IMR-90 (cell line): ENCODE measurements around the gene PANX1.

ENCODE experiments used
- CTCF ChIP-seq: conservative IDR thresholded peaks from 2 replicates; pipeline ENCODE4 v1.5.1; 2012; ENCODE audit warnings: mild to moderate bottlenecking, low read depth, low read length, improper control_type of control experiment
- ELK1 ChIP-seq: fragments of 150-350 bp; IDR thresholded peaks from 2 replicates; pipeline ENCODE4 v1.6.1; 2016; ENCODE audit warnings: low read depth, mild to moderate bottlenecking, low read length, moderate library complexity, borderline replicate concordance

GRCh38 chr11:94170953-94171352, 42.3 kb downstream of the PANX1 start:
- TF ChIP-seq CTCF (no peak), ELK1 (no peak)
